CD14-positive monocyte (primary cell): Measurements from ENCODE around the gene PDE4D. TPM values are rescaled to one million over a fixed set of nuclear protein-coding genes. Genes with fewer than 3 reads are reported as not detected.

Source experiments
- DNase-seq, 3 donors: peaks; one replicate each; pipeline ENCODE4 v3.0.0-alpha.2; 2011 to 2022
- H2AFZ ChIP-seq: 2 replicates; pipeline ENCODE4 v1.6.0; 2012; ENCODE audit warnings: mild to moderate bottlenecking, low read depth, low read length, inconsistent platforms; ENCODE audit not compliant: insufficient read depth, poor library complexity, severe bottlenecking
- H3K27ac ChIP-seq, 2 donors: 1 replicate in 1 of 2; 2 replicates in 1 of 2; pipeline ENCODE4 v1.5.1; 2012 to 2013; ENCODE audit warnings: low read length in 2 of 2, control low read depth in 1 of 2, inconsistent platforms in 1 of 2, low read depth in 1 of 2, mild to moderate bottlenecking in 1 of 2
- H3K27me3 ChIP-seq, 2 donors: one replicate each; pipeline versions ENCODE4 v1.6.0 to v1.6.1; 2011 to 2013; ENCODE audit warnings: low read length in 2 of 2; ENCODE audit not compliant: control insufficient read depth in 2 of 2, insufficient read depth in 2 of 2
- H3K36me3 ChIP-seq, 2 donors: replicated peaks in 1 of 2; 1 replicate in 1 of 2; 2 replicates in 1 of 2; pipeline versions ENCODE4 v1.5.1 to v1.6.1; 2012 to 2013; ENCODE audit warnings: low read length in 2 of 2, control low read depth in 1 of 2, inconsistent platforms in 1 of 2, mild to moderate bottlenecking in 1 of 2; ENCODE audit not compliant: insufficient read depth in 2 of 2, control insufficient read depth in 1 of 2
- H3K4me1 ChIP-seq, 2 donors: 1 replicate in 1 of 2; 2 replicates in 1 of 2; pipeline versions ENCODE4 v1.5.1 to v1.6.1; 2012 to 2013; ENCODE audit warnings: low read length in 2 of 2, control low read depth in 1 of 2, inconsistent platforms in 1 of 2, mild to moderate bottlenecking in 1 of 2, moderate library complexity in 1 of 2; ENCODE audit not compliant: insufficient read depth in 2 of 2, control insufficient read depth in 1 of 2
- H3K4me2 ChIP-seq: replicated peaks from 2 replicates; pipeline ENCODE3; 2012; ENCODE audit warnings: low read length, moderate library complexity, mild to moderate bottlenecking; ENCODE audit not compliant: poor library complexity, severe bottlenecking; ENCODE audit errors: extremely low read depth
- H3K4me3 ChIP-seq, 3 experiments: fragments of 200-600 bp in 1 of 3; sonication (generic) in 1 of 3; replicated peaks in 1 of 3; 1 replicate in 2 of 3; 2 replicates in 1 of 3; pipeline ENCODE4 v1.5.1; 2011 to 2013; ENCODE audit warnings: low read length in 3 of 3, mild to moderate bottlenecking in 3 of 3, control low read depth in 2 of 3, low read depth in 2 of 3, inconsistent platforms in 1 of 3, moderate library complexity in 1 of 3
- H3K79me2 ChIP-seq: 2 replicates; pipeline ENCODE4 v1.6.0; 2012; ENCODE audit warnings: mild to moderate bottlenecking, control low read depth, inconsistent platforms, low read length, moderate library complexity; ENCODE audit not compliant: insufficient read depth
- H3K9ac ChIP-seq: 2 replicates; pipeline ENCODE4 v1.6.0; 2017; ENCODE audit warnings: low read length, mild to moderate bottlenecking; ENCODE audit not compliant: insufficient read depth, poor library complexity, severe bottlenecking
- H3K9me3 ChIP-seq, 2 donors: replicated peaks in 1 of 2; 1 replicate in 1 of 2; 2 replicates in 1 of 2; pipeline versions ENCODE4 v1.5.1 to v1.6.1; 2012 to 2013; ENCODE audit warnings: low read length in 2 of 2, control low read depth in 1 of 2; ENCODE audit not compliant: control insufficient read depth in 1 of 2, insufficient read depth in 1 of 2
- H4K20me1 ChIP-seq: 2 replicates; pipeline ENCODE4 v1.6.0; 2012; ENCODE audit warnings: mild to moderate bottlenecking, low read length, control low read depth, moderate library complexity; ENCODE audit not compliant: insufficient read depth
- H3K27ac Mint-ChIP-seq, 7 donors: one replicate each; pipeline ENCODE4 v1.8.0; 2020; ENCODE audit warnings: mild to moderate bottlenecking in 7 of 7, mixed read lengths in 7 of 7, moderate library complexity in 6 of 7, inconsistent platforms in 2 of 7
- H3K27me3 Mint-ChIP-seq, 3 donors: one replicate each; pipeline ENCODE4 v1.8.0; 2021 to 2022; ENCODE audit warnings: low read depth in 3 of 3, mild to moderate bottlenecking in 3 of 3, mixed read lengths in 3 of 3, moderate library complexity in 3 of 3, inconsistent platforms in 1 of 3
- H3K36me3 Mint-ChIP-seq, 2 donors: one replicate each; pipeline ENCODE4 v1.8.0; 2020; ENCODE audit warnings: mixed read lengths in 2 of 2, inconsistent platforms in 1 of 2, mild to moderate bottlenecking in 1 of 2
- H3K4me1 Mint-ChIP-seq: one replicate; pipeline ENCODE4 v1.8.0; 2020; ENCODE audit warnings: mild to moderate bottlenecking, mixed read lengths
- H3K4me3 Mint-ChIP-seq, 2 donors: one replicate each; pipeline ENCODE4 v1.8.0; 2020; ENCODE audit warnings: mild to moderate bottlenecking in 2 of 2, mixed read lengths in 2 of 2, moderate library complexity in 1 of 2
- H3K9me3 Mint-ChIP-seq, 7 donors: one replicate each; pipeline ENCODE4 v1.8.0; 2020 to 2022; ENCODE audit warnings: mixed read lengths in 7 of 7, mild to moderate bottlenecking in 6 of 7, moderate library complexity in 6 of 7, inconsistent platforms in 2 of 7
- CTCF ChIP-seq: fragments of 200-600 bp; IDR thresholded peaks from one replicate; pipeline ENCODE4 v1.8.0; 2022; ENCODE audit warnings: antibody characterized with exemption, mild to moderate bottlenecking
- WGBS: methylation state at CpG from one replicate; pipeline ENCODE4 v1.1.5; 2013; ENCODE audit warnings: missing lambda C conversion rate; ENCODE audit not compliant: insufficient coverage; 5-methylcytosine and 5-hydroxymethylcytosine counted together
- intact Hi-C, 2 donors: fragments of 100-400 bp; cut with micrococcal nuclease; formaldehyde crosslinking; loops; one replicate each; pipeline versions ENCODE4 v1.15.0 to v1.15.1; 2023
- polyA plus RNA-seq, 3 donors: library from polyadenylated mRNA; depleted of rRNA in 1 of 3; unstranded in 2 of 3; stranded (reverse) in 1 of 3; fragments of 300-500 nt in 2 of 3; fragments of >200 nt in 1 of 3; fragmentation: Illumina TruSeq in 2 of 3; gene quantifications; 1 replicate in 2 of 3; 2 replicates in 1 of 3; pipeline ENCODE4 v1.2.3, GENCODE V29; 2012 to 2021

The PDE4D gene
- polyA plus RNA-seq, 3 donors = 1.9 to 3.4 (median 2.8) TPM

DNA sequence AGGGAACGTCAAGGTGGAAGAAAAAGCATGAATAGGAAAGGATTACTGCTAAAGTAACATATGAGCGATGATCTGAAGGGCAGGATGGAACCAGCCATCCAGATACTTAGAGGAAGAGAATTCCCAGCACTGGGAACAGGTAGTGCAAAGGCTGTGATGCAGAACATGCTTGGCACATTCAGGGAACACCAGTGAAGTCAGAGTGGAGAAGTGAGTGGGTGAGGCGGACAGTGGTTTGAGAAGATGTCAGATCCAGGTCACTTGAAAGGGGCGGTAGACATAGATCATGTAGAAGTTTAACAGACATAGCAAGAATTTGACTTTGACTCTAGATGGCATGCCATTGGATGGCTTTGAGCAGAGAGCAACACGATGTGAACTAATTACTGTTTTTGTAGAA is 374.2 kb downstream of the PDE4D start:
- H3K9me3 ChIP-seq = peaks cover 5 to 9% of the 10 kb centered on the region in 2 donors
- peaks cover 8 to 12% (median 9%) of the 10 kb centered on the region in 7 donors for H3K9me3 Mint-ChIP-seq
- no peak overlapping the region for H3K4me2 ChIP-seq
- no peaks in the 10 kb centered on the region for H3K36me3 ChIP-seq
- DNase-seq = no peak
- no peak overlapping the region for H2AFZ ChIP-seq
- H3K4me3 ChIP-seq = no peak overlapping the region
- TF ChIP-seq CTCF = no peak
- no peak overlapping the region for H3K27ac ChIP-seq
- no peak overlapping the region for H3K27ac Mint-ChIP-seq
- H3K4me1 Mint-ChIP-seq = no peaks in the 10 kb centered on the region
- 97% methylated on average over 5 of the region's 5 CpGs for WGBS
- H4K20me1 ChIP-seq = no peaks in the 10 kb centered on the region
- H3K9ac ChIP-seq = no peak overlapping the region
- no peak overlapping the region for H3K4me3 Mint-ChIP-seq
- H3K36me3 Mint-ChIP-seq = peaks cover 6% of the 10 kb centered on the region in 2 donors
- H3K27me3 Mint-ChIP-seq = no peaks in the 10 kb centered on the region
- peaks cover 0 to 4% of the 10 kb centered on the region in 2 donors for H3K4me1 ChIP-seq
- no peaks in the 10 kb centered on the region for H3K27me3 ChIP-seq
- intact Hi-C loops = no loop called here
- no peaks in the 10 kb centered on the region for H3K79me2 ChIP-seq

GRCh38 chr5:59517926-59518585 is 375.5 kb downstream of the PDE4D start:
- H3K4me3 Mint-ChIP-seq = no peak overlapping the region
- no peak overlapping the region for H3K4me2 ChIP-seq

More at GRCh38 chr5:59517926-59518585, 375.5 kb downstream of the PDE4D start:
- intact Hi-C loops = no loop called here
- Histone ChIP-seq H3K9me3 (no peaks in the 10 kb centered on the region), H2AFZ (no peak overlapping the region), H3K27me3 (no peaks in the 10 kb centered on the region), H3K79me2 (no peaks in the 10 kb centered on the region), H3K9ac (no peak overlapping the region), H3K4me3 (no peak overlapping the region), H3K27ac (no peak overlapping the region), H3K36me3 (no peaks in the 10 kb centered on the region), H3K4me1 (peaks cover 0 to 4% of the 10 kb centered on the region in 2 donors), H4K20me1 (no peaks in the 10 kb centered on the region)
- Mint-ChIP-seq H3K36me3 (no peaks in the 10 kb centered on the region), H3K27ac (no peak overlapping the region), H3K27me3 (no peaks in the 10 kb centered on the region), H3K4me1 (no peaks in the 10 kb centered on the region), H3K9me3 (peaks cover 0 to 2% (median 0%) of the 10 kb centered on the region in 7 donors)
- no CpG with 5 or more reads among the region's 3 CpGs for WGBS
- no peak for TF ChIP-seq CTCF
- no peak for DNase-seq
